Glutamatergic neuron (in vitro differentiated cells): ENCODE measurements around the gene FGF19. TPM values are rescaled to one million over a fixed set of nuclear protein-coding genes. Genes with fewer than 3 reads are reported as not detected.

Experiments used
- DNase-seq: peaks from one replicate; pipeline ENCODE4 v3.0.0; 2022
- H3K27ac Mint-ChIP-seq: one replicate; pipeline ENCODE4 v1.8.0; 2020; ENCODE audit warnings: mild to moderate bottlenecking, mixed read lengths, inconsistent platforms; ENCODE audit not compliant: unreplicated experiment
- H3K27me3 Mint-ChIP-seq: one replicate; pipeline ENCODE4 v1.8.0; 2020; ENCODE audit warnings: mild to moderate bottlenecking, moderate library complexity, mixed read lengths, inconsistent platforms; ENCODE audit not compliant: unreplicated experiment
- H3K36me3 Mint-ChIP-seq: one replicate; pipeline ENCODE4 v1.8.0; 2020; ENCODE audit warnings: mild to moderate bottlenecking, mixed read lengths, inconsistent platforms; ENCODE audit not compliant: unreplicated experiment
- H3K4me1 Mint-ChIP-seq: one replicate; pipeline ENCODE4 v1.8.0; 2020; ENCODE audit warnings: mild to moderate bottlenecking, low read depth, mixed read lengths, inconsistent platforms; ENCODE audit not compliant: unreplicated experiment
- H3K4me3 Mint-ChIP-seq: one replicate; pipeline ENCODE4 v1.8.0; 2020; ENCODE audit warnings: mild to moderate bottlenecking, mixed read lengths, inconsistent platforms; ENCODE audit not compliant: unreplicated experiment
- H3K9me3 Mint-ChIP-seq: one replicate; pipeline ENCODE4 v1.8.0; 2020; ENCODE audit warnings: mild to moderate bottlenecking, moderate library complexity, mixed read lengths, inconsistent platforms; ENCODE audit not compliant: unreplicated experiment
- CTCF ChIP-seq: fragments of 200-600 bp; sonication (generic); IDR thresholded peaks from one replicate; pipeline ENCODE4 v1.5.0; 2021; ENCODE audit not compliant: partially characterized antibody, unreplicated experiment
- total RNA-seq: library from RNA; stranded (reverse); fragmentation: NEBNext Ultra II Directional; extraction: Animal tissue kit (Norgen Biotek cat#: 25700); gene quantifications from one replicate; pipeline ENCODE4 v1.2.1, GENCODE V29; 2021; ENCODE audit not compliant: unreplicated experiment

Gene FGF19
- total RNA-seq, 1 donor from 2014 or later: 5.1 TPM

- no peak for TF ChIP-seq CTCF
- H3K4me3 Mint-ChIP-seq: no peak overlapping the region
- peaks cover 4% of the 10 kb centered on the region for H3K27me3 Mint-ChIP-seq
- H3K36me3 Mint-ChIP-seq: no peaks in the 10 kb centered on the region
- no peaks in the 10 kb centered on the region for H3K9me3 Mint-ChIP-seq
- no peak for DNase-seq
- H3K27ac Mint-ChIP-seq: no peak overlapping the region
- peaks cover 5% of the 10 kb centered on the region for H3K4me1 Mint-ChIP-seq
Observed at GRCh38 chr11:69715446-69715845, 11.6 kb upstream of the FGF19 start.

- no peak for TF ChIP-seq CTCF
- H3K4me3 Mint-ChIP-seq: no peak overlapping the region
- H3K36me3 Mint-ChIP-seq: no peaks in the 10 kb centered on the region
- no peak overlapping the region for H3K27ac Mint-ChIP-seq
- peaks cover 2% of the 10 kb centered on the region for H3K27me3 Mint-ChIP-seq
- no peak for DNase-seq
- peaks cover 3% of the 10 kb centered on the region for H3K4me1 Mint-ChIP-seq
- no peaks in the 10 kb centered on the region for H3K9me3 Mint-ChIP-seq
Observed at GRCh38 chr11:69711822-69712801, 8.3 kb upstream of the FGF19 start.

- DNase-seq: no peak
- Mint-ChIP-seq H3K36me3 (no peaks in the 10 kb centered on the region), H3K4me3 (no peak overlapping the region), H3K27ac (no peak overlapping the region), H3K27me3 (peaks cover 4% of the 10 kb centered on the region), H3K9me3 (no peaks in the 10 kb centered on the region), H3K4me1 (peaks cover 5% of the 10 kb centered on the region)
- no peak for TF ChIP-seq CTCF
Observed at GRCh38 chr11:69708736-69709401, 5.0 kb upstream of the FGF19 start.

GRCh38 chr11:69707176-69707575 lies 3.4 kb upstream of the FGF19 start:
- H3K27ac Mint-ChIP-seq: no peak overlapping the region
- no peaks in the 10 kb centered on the region for H3K36me3 Mint-ChIP-seq
- no peak overlapping the region for H3K4me3 Mint-ChIP-seq
- H3K27me3 Mint-ChIP-seq: peaks cover 7% of the 10 kb centered on the region
- peaks cover 5% of the 10 kb centered on the region for H3K4me1 Mint-ChIP-seq
- H3K9me3 Mint-ChIP-seq: no peaks in the 10 kb centered on the region
- no peak for DNase-seq
- TF ChIP-seq CTCF: no peak
